Prostate gland (tissue), 2 donors: ENCODE measurements around the gene CDC27.

Experiments
- POLR2A ChIP-seq: fragments of 450-650 bp; IDR thresholded peaks from one replicate; pipeline ENCODE4 v1.6.1; 2016; ENCODE audit warnings: antibody characterized with exemption, mild to moderate bottlenecking
- POLR2AphosphoS5 ChIP-seq: sonication (generic); formaldehyde crosslinking; IDR thresholded peaks from one replicate; pipeline ENCODE4 v1.6.1; 2017; ENCODE audit warnings: antibody characterized with exemption
- TF ChIP-seq, protein P1 (sequence below), 4 experiments: fragments of 200-600 bp in 2 of 4; fragments of 450-650 bp in 2 of 4; sonication (generic) in 2 of 4; IDR thresholded peaks; 1 replicate in 3 of 4; 2 replicates in 1 of 4; pipeline ENCODE4 v1.5.1; 2016 to 2019; ENCODE audit warnings: antibody characterized with exemption in 4 of 4, mild to moderate bottlenecking in 2 of 4, moderate library complexity in 2 of 4

- TF ChIP-seq, protein P1, sequence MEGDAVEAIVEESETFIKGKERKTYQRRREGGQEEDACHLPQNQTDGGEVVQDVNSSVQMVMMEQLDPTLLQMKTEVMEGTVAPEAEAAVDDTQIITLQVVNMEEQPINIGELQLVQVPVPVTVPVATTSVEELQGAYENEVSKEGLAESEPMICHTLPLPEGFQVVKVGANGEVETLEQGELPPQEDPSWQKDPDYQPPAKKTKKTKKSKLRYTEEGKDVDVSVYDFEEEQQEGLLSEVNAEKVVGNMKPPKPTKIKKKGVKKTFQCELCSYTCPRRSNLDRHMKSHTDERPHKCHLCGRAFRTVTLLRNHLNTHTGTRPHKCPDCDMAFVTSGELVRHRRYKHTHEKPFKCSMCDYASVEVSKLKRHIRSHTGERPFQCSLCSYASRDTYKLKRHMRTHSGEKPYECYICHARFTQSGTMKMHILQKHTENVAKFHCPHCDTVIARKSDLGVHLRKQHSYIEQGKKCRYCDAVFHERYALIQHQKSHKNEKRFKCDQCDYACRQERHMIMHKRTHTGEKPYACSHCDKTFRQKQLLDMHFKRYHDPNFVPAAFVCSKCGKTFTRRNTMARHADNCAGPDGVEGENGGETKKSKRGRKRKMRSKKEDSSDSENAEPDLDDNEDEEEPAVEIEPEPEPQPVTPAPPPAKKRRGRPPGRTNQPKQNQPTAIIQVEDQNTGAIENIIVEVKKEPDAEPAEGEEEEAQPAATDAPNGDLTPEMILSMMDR (IDR thresholded peaks at IDR 0.05): no peak
- no peak for TF ChIP-seq POLR2AphosphoS5
- TF ChIP-seq POLR2A: no peak
Measured at GRCh38 chr17:47201166-47201565, 12.1 kb upstream of the CDC27 start.
